ENCODE measurements around the gene PTGFRN.

PTGFRN gene

DNA sequence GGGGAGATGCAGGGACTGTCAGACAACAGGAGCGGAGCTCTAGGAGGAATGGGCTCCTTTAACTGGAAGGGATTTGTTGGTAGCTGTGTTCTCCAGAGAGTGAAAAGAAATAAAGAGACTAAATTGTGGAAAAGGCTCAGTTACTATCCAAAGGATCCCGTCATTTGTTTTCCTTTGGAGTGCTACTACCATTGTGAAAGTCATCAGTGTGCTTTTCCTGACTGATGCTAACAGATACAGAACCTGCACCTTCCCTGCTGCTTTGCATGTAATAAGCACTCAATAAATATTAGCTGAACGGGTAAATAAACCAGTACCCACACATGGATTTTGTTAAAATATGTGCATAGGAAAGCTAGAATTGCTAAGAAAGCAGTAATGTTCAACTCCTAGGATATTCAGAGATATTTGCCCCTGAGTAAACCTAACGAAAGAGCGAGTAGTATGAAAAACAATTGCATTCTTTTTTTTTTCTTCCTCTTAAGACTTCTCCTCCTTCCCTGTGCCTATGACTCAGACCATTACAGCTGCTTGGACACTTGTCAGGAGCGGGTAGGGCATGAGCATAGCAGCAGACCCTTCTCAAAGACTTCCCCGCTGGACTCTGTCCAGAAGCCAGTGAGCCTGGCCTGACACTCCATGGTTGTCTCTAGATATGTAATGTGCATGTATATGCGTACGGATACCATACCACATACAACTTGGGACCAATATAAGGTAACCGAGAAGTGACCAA is 41.7 kb downstream of the PTGFRN start:
- Histone ChIP-seq H4K20me1 (ENCODE audit: insufficient read depth, low read length) (no peaks in the 10 kb centered on the region), H3K9me3 (replicated peaks; ENCODE audit: insufficient read depth, low read length) (no peaks in the 10 kb centered on the region), H3K4me1 (ENCODE audit: low read length) (no peaks in the 10 kb centered on the region), H3K9ac (ENCODE audit: low read length) (no peak overlapping the region), H3K36me3 (replicated peaks; ENCODE audit: insufficient read depth, low read length) (no peaks in the 10 kb centered on the region), H3K4me3 (ENCODE audit: low read length) (no peak overlapping the region), H3K27ac (ENCODE audit: low read length) (no peak overlapping the region), H3K79me2 (ENCODE audit: low read length) (no peaks in the 10 kb centered on the region), H3F3A (ENCODE audit: insufficient read depth, low read length) (no peaks in the 10 kb centered on the region), H3K9me2 (replicated peaks; ENCODE audit: insufficient read depth, low read length) (no peaks in the 10 kb centered on the region), H3K27me3 (replicated peaks; ENCODE audit: insufficient read depth, low read length) (no peaks in the 10 kb centered on the region), H2AFZ (ENCODE audit: low read length) (no peak overlapping the region), H3K4me2 (ENCODE audit: low read depth, low read length) (no peak overlapping the region)
- DNase-seq: no peak
- TF ChIP-seq, protein P1, sequence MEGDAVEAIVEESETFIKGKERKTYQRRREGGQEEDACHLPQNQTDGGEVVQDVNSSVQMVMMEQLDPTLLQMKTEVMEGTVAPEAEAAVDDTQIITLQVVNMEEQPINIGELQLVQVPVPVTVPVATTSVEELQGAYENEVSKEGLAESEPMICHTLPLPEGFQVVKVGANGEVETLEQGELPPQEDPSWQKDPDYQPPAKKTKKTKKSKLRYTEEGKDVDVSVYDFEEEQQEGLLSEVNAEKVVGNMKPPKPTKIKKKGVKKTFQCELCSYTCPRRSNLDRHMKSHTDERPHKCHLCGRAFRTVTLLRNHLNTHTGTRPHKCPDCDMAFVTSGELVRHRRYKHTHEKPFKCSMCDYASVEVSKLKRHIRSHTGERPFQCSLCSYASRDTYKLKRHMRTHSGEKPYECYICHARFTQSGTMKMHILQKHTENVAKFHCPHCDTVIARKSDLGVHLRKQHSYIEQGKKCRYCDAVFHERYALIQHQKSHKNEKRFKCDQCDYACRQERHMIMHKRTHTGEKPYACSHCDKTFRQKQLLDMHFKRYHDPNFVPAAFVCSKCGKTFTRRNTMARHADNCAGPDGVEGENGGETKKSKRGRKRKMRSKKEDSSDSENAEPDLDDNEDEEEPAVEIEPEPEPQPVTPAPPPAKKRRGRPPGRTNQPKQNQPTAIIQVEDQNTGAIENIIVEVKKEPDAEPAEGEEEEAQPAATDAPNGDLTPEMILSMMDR (IDR thresholded peaks at IDR 0.05; ENCODE audit: low read length): no peak
- TF ChIP-seq EZH2 (optimal IDR thresholded peaks at IDR 0.05; ENCODE audit: low read depth, low read length) (no peak), EZH2phosphoT487 (IDR thresholded peaks at IDR 0.05; ENCODE audit: low read length) (no peak)

- H3K79me2 ChIP-seq (ENCODE audit: low read length): no peaks in the 10 kb centered on the region
- no peak overlapping the region for H3K4me3 ChIP-seq (ENCODE audit: low read length)
- TF ChIP-seq EZH2phosphoT487 (IDR thresholded peaks at IDR 0.05; ENCODE audit: low read length): no peak
- TF ChIP-seq EZH2 (optimal IDR thresholded peaks at IDR 0.05; ENCODE audit: low read depth, low read length): no peak
- TF ChIP-seq, protein P1 (IDR thresholded peaks at IDR 0.05; ENCODE audit: low read length): no peak
- no peaks in the 10 kb centered on the region for H3K4me1 ChIP-seq (ENCODE audit: low read length)
- H3K36me3 ChIP-seq (replicated peaks; ENCODE audit: insufficient read depth, low read length): no peaks in the 10 kb centered on the region
- no peaks in the 10 kb centered on the region for H3K9me2 ChIP-seq (replicated peaks; ENCODE audit: insufficient read depth, low read length)
- H3K27ac ChIP-seq (ENCODE audit: low read length): no peak overlapping the region
- H2AFZ ChIP-seq (ENCODE audit: low read length): no peak overlapping the region
- H3K9ac ChIP-seq (ENCODE audit: low read length): no peak overlapping the region
- no peak for DNase-seq
- H4K20me1 ChIP-seq (ENCODE audit: insufficient read depth, low read length): no peaks in the 10 kb centered on the region
- H3F3A ChIP-seq (ENCODE audit: insufficient read depth, low read length): no peaks in the 10 kb centered on the region
- H3K4me2 ChIP-seq (ENCODE audit: low read depth, low read length): no peak overlapping the region
- no peaks in the 10 kb centered on the region for H3K9me3 ChIP-seq (replicated peaks; ENCODE audit: insufficient read depth, low read length)
- H3K27me3 ChIP-seq (replicated peaks; ENCODE audit: insufficient read depth, low read length): no peaks in the 10 kb centered on the region
Measured at GRCh38 chr1:116952738-116953275, 43.1 kb downstream of the PTGFRN start.

GRCh38 chr1:116954440-116954839 is 44.7 kb downstream of the PTGFRN start:
- no peaks in the 10 kb centered on the region for H3K4me1 ChIP-seq (ENCODE audit: low read length)
- H3K9ac ChIP-seq (ENCODE audit: low read length): no peak overlapping the region
- H3F3A ChIP-seq (ENCODE audit: insufficient read depth, low read length): no peaks in the 10 kb centered on the region
- H3K9me3 ChIP-seq (replicated peaks; ENCODE audit: insufficient read depth, low read length): no peaks in the 10 kb centered on the region
- H4K20me1 ChIP-seq (ENCODE audit: insufficient read depth, low read length): no peaks in the 10 kb centered on the region
- H3K27me3 ChIP-seq (replicated peaks; ENCODE audit: insufficient read depth, low read length): no peaks in the 10 kb centered on the region
- TF ChIP-seq EZH2phosphoT487 (IDR thresholded peaks at IDR 0.05; ENCODE audit: low read length): no peak
- TF ChIP-seq EZH2 (optimal IDR thresholded peaks at IDR 0.05; ENCODE audit: low read depth, low read length): no peak
- TF ChIP-seq, protein P1 (IDR thresholded peaks at IDR 0.05; ENCODE audit: low read length): no peak
- no peak for DNase-seq
- H3K4me3 ChIP-seq (ENCODE audit: low read length): no peak overlapping the region
- H3K27ac ChIP-seq (ENCODE audit: low read length): no peak overlapping the region
- H3K9me2 ChIP-seq (replicated peaks; ENCODE audit: insufficient read depth, low read length): no peaks in the 10 kb centered on the region
- H3K36me3 ChIP-seq (replicated peaks; ENCODE audit: insufficient read depth, low read length): no peaks in the 10 kb centered on the region
- H2AFZ ChIP-seq (ENCODE audit: low read length): no peak overlapping the region
- no peaks in the 10 kb centered on the region for H3K79me2 ChIP-seq (ENCODE audit: low read length)
- H3K4me2 ChIP-seq (ENCODE audit: low read depth, low read length): no peak overlapping the region
